ENCODE data around the gene OR10A5. TPM values are rescaled to one million over a fixed set of nuclear protein-coding genes. Genes with fewer than 3 reads are reported as not detected.

Gene OR10A5
- total and polyA plus RNA-seq, 2 donors (not counting 3 experiments of a cell fraction or from before 2014, with no cell fraction given): not detected

DNA sequence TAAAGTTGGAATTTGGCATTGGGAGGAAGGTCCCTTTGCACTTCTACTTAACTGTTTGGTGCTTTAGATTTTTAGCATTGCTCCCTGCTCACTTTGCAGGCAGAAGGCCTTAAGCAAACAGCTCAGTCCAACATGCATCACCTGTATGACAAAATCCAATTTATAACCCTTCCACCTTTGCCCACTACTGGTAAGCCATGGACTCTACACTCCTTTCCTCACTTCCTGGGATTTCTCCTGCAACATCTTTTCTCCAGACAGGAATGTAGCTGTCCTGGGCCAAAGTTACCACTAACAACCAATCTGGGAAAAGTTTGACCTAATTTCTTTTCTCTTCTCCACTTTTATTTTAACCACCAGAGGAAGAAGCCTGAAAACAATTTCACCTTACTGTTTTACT lies 48.6 kb downstream of the OR10A5 start:
- ChIA-PET POLR2A (no interaction called here), CTCF (no interaction called here)
- H3K9ac ChIP-seq (replicated peaks; ENCODE audit: extremely low read depth, insufficient read depth, low read length): no peak overlapping the region
- H3K4me2 ChIP-seq (ENCODE audit: insufficient read depth, low read length): no peak overlapping the region
- no peak overlapping the region for H2AFZ ChIP-seq (ENCODE audit: low read depth, low read length)
- H3K36me3 ChIP-seq (ENCODE audit: control insufficient read depth in 2 of 2, extremely low read depth in 1 of 2, insufficient read depth in 2 of 2, low read length in 2 of 2): no peaks in the 10 kb centered on the region
- intact Hi-C loops (cut with micrococcal nuclease): no loop called here
- H3K4me1 ChIP-seq (ENCODE audit: control insufficient read depth, extremely low read depth, insufficient read depth, low read length): no peaks in the 10 kb centered on the region
- H4K20me1 ChIP-seq (replicated peaks; ENCODE audit: control insufficient read depth, extremely low read depth, insufficient read depth, low read length): no peaks in the 10 kb centered on the region
- no TSS peak for BruUV-seq (replicated peaks)
- FAIRE-seq (no peak), DNase-seq (ENCODE audit: low read depth, low spot score) (no peak)
- H3K9me3 ChIP-seq (replicated peaks; ENCODE audit: control insufficient read depth, insufficient read depth, low read length): no peaks in the 10 kb centered on the region
- TF ChIP-seq GATA2 (IDR thresholded peaks at IDR 0.05; ENCODE audit: insufficient read depth, insufficient read length, low read depth, low read length) (no peak), JUN (IDR thresholded peaks at IDR 0.05; ENCODE audit: borderline replicate concordance, insufficient read depth, insufficient read length, low read depth) (no peak), MYC (IDR thresholded peaks at IDR 0.05; ENCODE audit: low read depth, low read length) (no peak), FOS (IDR thresholded peaks at IDR 0.05; ENCODE audit: borderline replicate concordance, insufficient read depth, low read length) (no peak), POLR2A (IDR thresholded peaks at IDR 0.05; ENCODE audit: low read depth, low read length) (no peak), EZH2 (IDR thresholded peaks at IDR 0.05; ENCODE audit: borderline replicate concordance, low read depth, low read length, severe bottlenecking) (no peak)
- TF ChIP-seq, protein P1, sequence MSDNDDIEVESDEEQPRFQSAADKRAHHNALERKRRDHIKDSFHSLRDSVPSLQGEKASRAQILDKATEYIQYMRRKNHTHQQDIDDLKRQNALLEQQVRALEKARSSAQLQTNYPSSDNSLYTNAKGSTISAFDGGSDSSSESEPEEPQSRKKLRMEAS (IDR thresholded peaks at IDR 0.05; ENCODE audit: insufficient read depth, insufficient read length): no peak
- TF ChIP-seq, protein P2, sequence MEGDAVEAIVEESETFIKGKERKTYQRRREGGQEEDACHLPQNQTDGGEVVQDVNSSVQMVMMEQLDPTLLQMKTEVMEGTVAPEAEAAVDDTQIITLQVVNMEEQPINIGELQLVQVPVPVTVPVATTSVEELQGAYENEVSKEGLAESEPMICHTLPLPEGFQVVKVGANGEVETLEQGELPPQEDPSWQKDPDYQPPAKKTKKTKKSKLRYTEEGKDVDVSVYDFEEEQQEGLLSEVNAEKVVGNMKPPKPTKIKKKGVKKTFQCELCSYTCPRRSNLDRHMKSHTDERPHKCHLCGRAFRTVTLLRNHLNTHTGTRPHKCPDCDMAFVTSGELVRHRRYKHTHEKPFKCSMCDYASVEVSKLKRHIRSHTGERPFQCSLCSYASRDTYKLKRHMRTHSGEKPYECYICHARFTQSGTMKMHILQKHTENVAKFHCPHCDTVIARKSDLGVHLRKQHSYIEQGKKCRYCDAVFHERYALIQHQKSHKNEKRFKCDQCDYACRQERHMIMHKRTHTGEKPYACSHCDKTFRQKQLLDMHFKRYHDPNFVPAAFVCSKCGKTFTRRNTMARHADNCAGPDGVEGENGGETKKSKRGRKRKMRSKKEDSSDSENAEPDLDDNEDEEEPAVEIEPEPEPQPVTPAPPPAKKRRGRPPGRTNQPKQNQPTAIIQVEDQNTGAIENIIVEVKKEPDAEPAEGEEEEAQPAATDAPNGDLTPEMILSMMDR (IDR thresholded peaks at IDR 0.05; ENCODE audit: extremely low read depth in 1 of 2, insufficient read depth in 1 of 2, low read depth in 1 of 2, low read length in 2 of 2): no peak
- no peak overlapping the region for H3K27ac ChIP-seq (ENCODE audit: insufficient read depth, low read depth, low read length)
- no peaks in the 10 kb centered on the region for H3K27me3 ChIP-seq (ENCODE audit: control insufficient read depth in 2 of 2, insufficient read depth in 2 of 2, low read length in 2 of 2)
- H3K4me3 ChIP-seq (replicated peaks in 1 of 3; ENCODE audit: insufficient read depth in 1 of 3, low read depth in 1 of 3, low read length in 3 of 3): no peak overlapping the region
- no peaks in the 10 kb centered on the region for H3K9me1 ChIP-seq (replicated peaks; ENCODE audit: control insufficient read depth, extremely low read depth, insufficient read depth, low read length)
- dilution Hi-C loops (cut with MboI; ENCODE audit: extremely low pct_ligation_motif_present, low sequenced_read_pairs): no loop called here
- no peaks in the 10 kb centered on the region for H3K79me2 ChIP-seq (ENCODE audit: control insufficient read depth, insufficient read depth, low read length)

All from endothelial cell of umbilical vein (primary cell).